Measurements from ENCODE around the gene TPGS2.
"Not testable (repeated sequence)": the region's sequence is repeated elsewhere in the genome, so short reads cannot be mapped to it uniquely, and the experiment has no call there.

Gene TPGS2

DNA sequence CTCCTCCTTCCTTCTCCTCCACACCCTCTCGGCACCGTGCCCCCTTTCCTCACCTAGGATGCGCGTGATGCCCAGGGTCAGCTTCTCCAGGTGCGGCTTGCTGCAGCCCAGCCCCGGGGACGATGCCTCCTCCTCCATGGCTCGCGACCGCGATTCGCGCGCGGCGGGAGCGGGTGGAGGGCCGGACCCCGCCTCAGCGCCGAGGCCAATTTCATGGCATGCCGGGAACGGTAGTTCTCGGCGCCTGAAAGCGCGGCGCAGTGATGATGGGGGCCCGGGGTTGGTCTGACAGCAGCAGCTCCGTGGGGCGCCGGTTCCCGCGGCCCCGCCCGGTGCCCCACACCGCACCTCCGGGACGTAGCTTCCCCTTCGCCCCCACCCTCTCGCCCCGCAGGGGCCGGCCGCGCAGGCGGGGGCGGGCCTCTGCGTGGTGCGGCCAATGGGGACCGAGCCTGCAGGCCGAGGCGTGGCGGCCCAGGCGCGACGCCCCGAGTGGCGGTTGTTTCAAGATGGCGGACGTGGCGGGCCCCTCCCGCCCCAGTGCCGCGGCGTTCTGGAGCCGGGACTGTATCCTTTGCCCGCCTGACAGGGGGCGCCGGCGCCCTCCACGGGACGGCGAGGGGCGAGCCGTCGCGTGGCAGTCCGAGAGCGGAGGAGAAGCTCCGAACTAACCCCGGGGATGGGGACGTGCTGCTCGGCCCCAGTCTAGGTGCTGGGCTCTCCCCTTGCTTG, at the start of gene TPGS2, which contains the start of gene KIAA1328:
TPGS2 (minus strand) TSS at position 373 of the 732 bp plus-strand sequence; CDS start at position 138, 235 bp downstream.
KIAA1328 (plus strand) TSS at position 498 of the 732 bp plus-strand sequence; CDS start at position 510, 12 bp downstream.
- in situ Hi-C loops (cut with MboI; ENCODE audit: low sequenced_read_pairs): no loop called here

- in situ Hi-C loops (cut with MboI; ENCODE audit: low sequenced_read_pairs): not testable (repeated sequence)
Measured at GRCh38 chr18:36873826-36874225, 45.0 kb upstream of the TPGS2 start.

GRCh38 chr18:36872329-36872728, 43.5 kb upstream of the TPGS2 start:
- in situ Hi-C loops (cut with MboI; ENCODE audit: low sequenced_read_pairs): no loop called here

- in situ Hi-C loops (cut with MboI; ENCODE audit: low sequenced_read_pairs): no loop called here
Measured at GRCh38 chr18:36871801-36872200, 43.0 kb upstream of the TPGS2 start.

DNA sequence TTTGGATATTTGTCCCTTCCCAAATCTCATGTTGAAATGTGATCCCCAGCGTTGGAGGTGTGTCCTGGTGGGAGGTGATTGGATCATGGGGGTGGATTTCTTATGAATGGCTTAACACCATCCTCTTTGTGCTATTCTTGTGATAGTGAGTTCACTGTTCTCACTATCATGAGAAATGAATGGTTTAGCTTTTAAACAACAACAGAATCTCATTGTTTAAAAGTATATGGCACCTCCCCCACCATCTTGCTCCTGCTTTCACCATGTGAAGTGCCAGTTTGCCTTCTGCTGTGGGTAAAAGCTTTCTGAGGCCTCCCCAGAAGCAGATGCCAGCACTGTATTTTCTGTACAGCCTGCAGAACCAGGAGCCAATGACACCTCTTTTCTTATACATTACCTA, 38.3 kb upstream of the TPGS2 start:
- in situ Hi-C loops (cut with MboI; ENCODE audit: low sequenced_read_pairs): no loop called here

DNA sequence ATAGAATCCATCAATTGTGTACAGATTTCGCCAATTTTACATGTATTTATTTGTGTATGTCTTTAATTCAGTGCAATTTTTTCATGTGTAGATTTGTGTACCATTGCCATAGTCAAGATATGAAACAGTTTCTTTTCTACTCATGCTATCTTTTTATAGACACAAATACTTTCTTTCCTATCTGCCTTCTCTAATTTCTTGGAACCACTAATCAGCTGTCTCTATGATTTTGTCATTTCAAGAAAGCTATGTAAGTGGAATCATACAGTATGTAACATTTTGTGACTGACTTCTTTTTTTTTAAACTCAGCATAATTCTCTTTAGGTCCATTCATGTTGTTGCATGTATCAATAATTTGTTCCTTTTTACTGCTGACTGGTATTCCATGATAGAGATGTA, 33.4 kb upstream of the TPGS2 start:
- in situ Hi-C loops (cut with MboI; ENCODE audit: low sequenced_read_pairs): no loop called here

GRCh38 chr18:36856815-36857214, 28.0 kb upstream of the TPGS2 start:
- in situ Hi-C loops (cut with MboI; ENCODE audit: low sequenced_read_pairs): no loop called here

GRCh38 chr18:36851202-36851590, 22.4 kb upstream of the TPGS2 start:
- in situ Hi-C loops (cut with MboI; ENCODE audit: low sequenced_read_pairs): no loop called here

- in situ Hi-C loops (cut with MboI; ENCODE audit: low sequenced_read_pairs): no loop called here
Measured at GRCh38 chr18:36850527-36851201, 21.9 kb upstream of the TPGS2 start.

- in situ Hi-C loops (cut with MboI; ENCODE audit: low sequenced_read_pairs): no loop called here
Measured at GRCh38 chr18:36849288-36850006, 20.6 kb upstream of the TPGS2 start.

DNA sequence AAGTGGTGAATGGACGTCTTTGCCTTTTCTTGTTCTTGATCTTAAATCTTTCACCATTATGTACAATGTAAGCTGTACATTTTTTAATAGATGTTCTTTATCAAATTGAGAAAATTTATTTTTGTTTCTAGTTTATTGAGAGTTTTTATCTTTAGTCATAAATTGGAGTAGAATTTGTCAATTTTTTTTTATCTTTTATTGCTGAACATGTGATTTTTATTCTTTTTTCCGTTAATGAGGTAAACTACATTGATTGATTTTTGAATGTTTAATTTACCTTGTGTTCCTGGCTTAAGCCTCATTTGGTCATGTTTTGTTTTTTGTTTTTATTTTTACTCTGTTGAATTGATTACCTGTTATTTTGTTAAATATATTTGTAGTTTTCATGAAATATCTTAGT, 19.8 kb upstream of the TPGS2 start:
- in situ Hi-C loops (cut with MboI; ENCODE audit: low sequenced_read_pairs): no loop called here

DNA sequence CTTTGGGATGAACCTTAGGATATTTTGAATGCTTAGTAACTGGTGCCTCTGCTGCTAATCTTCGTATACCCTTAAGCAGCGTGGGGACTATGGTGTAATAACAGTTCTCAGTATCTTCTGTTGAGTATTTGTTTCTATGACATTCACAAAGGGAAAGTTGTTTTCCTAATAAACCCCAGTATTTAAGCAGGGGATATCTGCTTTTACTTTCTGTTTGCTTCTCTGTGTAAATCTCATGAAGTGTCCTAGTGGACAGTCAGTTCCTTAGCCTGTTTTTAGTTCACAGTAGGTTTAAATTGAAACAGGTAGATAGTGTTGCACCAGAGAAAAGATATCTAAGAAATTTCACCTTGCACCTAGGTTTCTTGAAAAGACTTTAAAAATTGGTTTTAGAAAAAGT, 15.0 kb upstream of the TPGS2 start:
- in situ Hi-C loops (cut with MboI; ENCODE audit: low sequenced_read_pairs): no loop called here

DNA sequence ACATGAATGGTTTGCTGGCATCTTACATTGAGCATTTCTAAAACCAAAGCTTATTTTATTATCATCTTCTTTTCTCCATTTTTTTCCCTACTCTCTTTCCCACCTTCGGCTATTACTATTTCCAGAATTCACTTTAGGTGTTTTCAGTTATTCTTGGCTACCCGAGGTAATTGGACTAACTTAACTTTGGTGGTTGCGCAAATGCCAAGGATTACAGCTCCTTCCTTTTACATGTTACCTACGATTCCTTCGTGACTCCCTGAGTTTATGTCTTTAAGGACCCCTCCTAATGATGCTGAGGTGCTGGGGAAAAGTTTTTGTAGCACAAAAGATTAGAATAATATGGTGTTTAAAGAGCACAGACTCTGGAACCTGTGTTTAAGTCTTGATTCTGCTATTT, 14.4 kb upstream of the TPGS2 start:
- in situ Hi-C loops (cut with MboI; ENCODE audit: low sequenced_read_pairs): no loop called here

GRCh38 chr18:36839835-36840234, 11.0 kb upstream of the TPGS2 start:
- in situ Hi-C loops (cut with MboI; ENCODE audit: low sequenced_read_pairs): no loop called here

DNA sequence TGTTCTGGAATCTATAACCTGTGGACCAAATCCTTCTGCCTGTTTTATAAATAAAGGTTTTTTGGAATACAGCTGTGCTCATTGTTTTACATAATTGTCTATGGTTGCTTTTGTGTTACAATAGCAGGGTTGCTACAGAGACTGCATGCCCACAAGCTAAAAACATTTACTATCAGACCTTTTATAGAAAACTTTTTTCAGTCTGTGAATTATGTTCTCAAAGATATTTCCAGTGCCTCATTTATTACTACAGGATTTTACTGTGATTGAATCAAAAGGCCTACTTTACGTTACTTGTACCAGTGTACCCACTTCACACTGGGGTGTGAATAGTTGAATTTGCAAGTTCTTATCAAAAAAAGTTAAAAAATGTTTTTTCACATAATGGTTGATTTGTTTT, 7.1 kb upstream of the TPGS2 start:
- in situ Hi-C loops (cut with MboI; ENCODE audit: low sequenced_read_pairs): no loop called here

DNA sequence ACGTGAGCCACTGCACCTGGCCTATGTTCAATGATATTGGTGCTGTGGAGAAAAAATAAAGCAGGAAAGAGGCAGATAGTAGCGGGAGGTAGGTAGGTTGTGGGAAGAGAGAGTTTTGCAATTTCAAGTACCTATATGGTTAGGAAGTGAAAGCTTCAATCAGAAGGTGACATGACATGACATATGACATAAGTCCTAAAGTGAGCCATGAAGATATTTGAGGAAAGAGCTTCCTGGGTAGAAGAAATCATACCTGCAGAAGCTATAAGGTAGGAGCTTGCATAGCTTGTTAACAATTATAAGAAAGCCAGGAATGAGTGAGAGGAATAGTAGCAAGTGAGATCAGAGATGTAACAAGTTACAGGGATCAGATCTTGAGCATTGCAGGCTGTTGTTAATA, 4.3 kb upstream of the TPGS2 start:
- in situ Hi-C loops (cut with MboI; ENCODE audit: low sequenced_read_pairs): no loop called here

GRCh38 chr18:36831139-36831538, 2.3 kb upstream of the TPGS2 start:
- in situ Hi-C loops (cut with MboI; ENCODE audit: low sequenced_read_pairs): no loop called here

DNA sequence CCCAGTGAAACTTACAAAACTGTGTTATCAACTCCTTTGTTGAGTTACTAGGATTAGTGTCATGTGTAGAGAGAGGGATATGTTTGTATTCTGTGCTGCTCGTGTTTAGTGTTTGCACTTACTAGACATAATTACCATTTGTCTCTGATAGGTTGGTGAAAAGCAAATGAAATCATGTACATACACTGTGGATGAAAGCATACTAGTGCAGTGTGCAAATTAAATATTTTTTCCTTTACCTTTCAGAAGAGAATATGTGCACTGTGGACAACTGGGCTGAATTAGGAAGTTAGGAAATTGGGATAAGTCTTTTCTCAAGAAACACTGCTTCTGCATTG, 1.3 kb upstream of the TPGS2 start:
- in situ Hi-C loops (cut with MboI; ENCODE audit: low sequenced_read_pairs): no loop called here

GRCh38 chr18:36829362-36830157, 758 bp upstream of the TPGS2 start:
- in situ Hi-C loops (cut with MboI; ENCODE audit: low sequenced_read_pairs): no loop called here

- in situ Hi-C loops (cut with MboI; ENCODE audit: low sequenced_read_pairs): no loop called here
Measured at GRCh38 chr18:36828157-36828629, 609 bp downstream of the TPGS2 start.

GRCh38 chr18:36826556-36826955, 2.2 kb downstream of the TPGS2 start:
- in situ Hi-C loops (cut with MboI; ENCODE audit: low sequenced_read_pairs): no loop called here
